Measurements from ENCODE around the gene TSPAN18.

GRCh38 chr11:44750551-44751465 lies 24.0 kb downstream of the TSPAN18 start:
- TF ChIP-seq, protein P1, sequence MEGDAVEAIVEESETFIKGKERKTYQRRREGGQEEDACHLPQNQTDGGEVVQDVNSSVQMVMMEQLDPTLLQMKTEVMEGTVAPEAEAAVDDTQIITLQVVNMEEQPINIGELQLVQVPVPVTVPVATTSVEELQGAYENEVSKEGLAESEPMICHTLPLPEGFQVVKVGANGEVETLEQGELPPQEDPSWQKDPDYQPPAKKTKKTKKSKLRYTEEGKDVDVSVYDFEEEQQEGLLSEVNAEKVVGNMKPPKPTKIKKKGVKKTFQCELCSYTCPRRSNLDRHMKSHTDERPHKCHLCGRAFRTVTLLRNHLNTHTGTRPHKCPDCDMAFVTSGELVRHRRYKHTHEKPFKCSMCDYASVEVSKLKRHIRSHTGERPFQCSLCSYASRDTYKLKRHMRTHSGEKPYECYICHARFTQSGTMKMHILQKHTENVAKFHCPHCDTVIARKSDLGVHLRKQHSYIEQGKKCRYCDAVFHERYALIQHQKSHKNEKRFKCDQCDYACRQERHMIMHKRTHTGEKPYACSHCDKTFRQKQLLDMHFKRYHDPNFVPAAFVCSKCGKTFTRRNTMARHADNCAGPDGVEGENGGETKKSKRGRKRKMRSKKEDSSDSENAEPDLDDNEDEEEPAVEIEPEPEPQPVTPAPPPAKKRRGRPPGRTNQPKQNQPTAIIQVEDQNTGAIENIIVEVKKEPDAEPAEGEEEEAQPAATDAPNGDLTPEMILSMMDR (IDR thresholded peaks at IDR 0.05): no peak
- TF ChIP-seq POLR2A (IDR thresholded peaks at IDR 0.05; ENCODE audit: low read depth): no peak
